Nephron (organoid): ENCODE data around the gene CUZD1.

Experiments used
- H3K27ac Mint-ChIP-seq, 3 experiments: 2 replicates each; pipeline ENCODE4 v1.8.0; 2020; ENCODE audit warnings: mixed read lengths in 3 of 3, mild to moderate bottlenecking in 2 of 3, moderate library complexity in 1 of 3
- H3K27me3 Mint-ChIP-seq: 2 replicates; pipeline ENCODE4 v1.8.0; 2021; ENCODE audit warnings: low read depth, mild to moderate bottlenecking, moderate library complexity, mixed read lengths
- H3K36me3 Mint-ChIP-seq: 2 replicates; pipeline ENCODE4 v1.8.0; 2020; ENCODE audit warnings: low read depth, mixed read lengths
- H3K4me1 Mint-ChIP-seq: 2 replicates; pipeline ENCODE4 v1.8.0; 2020; ENCODE audit warnings: mixed read lengths
- H3K4me3 Mint-ChIP-seq, 3 experiments: 2 replicates each; pipeline ENCODE4 v1.8.0; 2020; ENCODE audit warnings: mild to moderate bottlenecking in 3 of 3, mixed read lengths in 3 of 3, moderate library complexity in 2 of 3
- H3K9me3 Mint-ChIP-seq: 2 replicates; pipeline ENCODE4 v1.8.0; 2020; ENCODE audit warnings: mixed read lengths
- CTCF ChIP-seq, 3 experiments: fragments of 200-600 bp; sonication (generic); IDR thresholded peaks; one replicate each; pipeline ENCODE4 v1.5.0; 2021; ENCODE audit warnings: antibody characterized with exemption in 3 of 3; ENCODE audit not compliant: unreplicated experiment in 3 of 3

Gene CUZD1

DNA sequence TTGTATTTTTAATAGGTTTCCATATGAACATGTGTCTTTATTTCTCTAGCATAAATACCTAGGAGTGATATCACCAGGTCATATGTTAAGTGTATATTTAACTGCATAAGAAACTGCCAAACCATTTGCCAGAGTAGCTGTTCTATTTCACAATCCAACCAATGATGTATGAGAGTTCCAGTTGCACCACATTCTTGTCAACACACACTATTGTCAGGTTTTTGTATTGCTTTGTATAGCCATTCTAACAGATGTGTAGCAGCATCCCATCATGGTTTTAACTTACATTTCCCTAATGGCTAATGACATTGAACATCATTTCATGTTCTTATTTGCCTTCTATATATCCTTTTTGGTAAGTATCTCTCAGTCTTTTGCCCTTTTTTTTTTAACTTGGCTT is 4.1 kb downstream of the CUZD1 start:
- Mint-ChIP-seq H3K4me1 (no peaks in the 10 kb centered on the region), H3K27me3 (peaks cover 5% of the 10 kb centered on the region), H3K27ac (no peak overlapping the region), H3K36me3 (no peaks in the 10 kb centered on the region), H3K9me3 (no peaks in the 10 kb centered on the region), H3K4me3 (no peak overlapping the region)
- no peak for TF ChIP-seq CTCF (IDR thresholded peaks at IDR 0.05; ENCODE audit: unreplicated experiment in 3 of 3)

DNA sequence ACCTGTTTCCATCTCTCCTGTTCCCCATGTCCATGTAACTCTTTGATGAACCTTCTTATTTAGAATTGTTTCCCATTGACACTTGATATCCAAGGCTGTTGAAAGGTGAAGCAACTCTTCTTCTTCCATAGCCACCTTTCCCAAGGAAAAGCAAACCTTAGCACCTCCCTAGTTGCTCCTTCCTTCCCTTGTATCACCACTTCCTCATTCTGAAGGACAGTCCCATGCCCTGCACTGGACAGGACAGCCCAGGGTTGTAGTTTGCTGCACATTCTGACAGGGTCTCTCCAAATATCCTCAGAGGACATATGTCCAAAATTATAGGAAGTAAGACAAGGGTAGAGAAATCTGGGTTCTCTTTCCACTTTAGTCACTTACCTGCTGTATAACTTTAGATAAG is 6.2 kb downstream of the CUZD1 start:
- no peak for TF ChIP-seq CTCF (IDR thresholded peaks at IDR 0.05; ENCODE audit: unreplicated experiment in 3 of 3)
- no peaks in the 10 kb centered on the region for H3K9me3 Mint-ChIP-seq
- no peak overlapping the region for H3K4me3 Mint-ChIP-seq
- H3K27ac Mint-ChIP-seq: no peak overlapping the region
- H3K4me1 Mint-ChIP-seq: no peaks in the 10 kb centered on the region
- no peaks in the 10 kb centered on the region for H3K36me3 Mint-ChIP-seq
- peaks cover 3% of the 10 kb centered on the region for H3K27me3 Mint-ChIP-seq

GRCh38 chr10:122838880-122839279 is 6.8 kb downstream of the CUZD1 start:
- H3K4me1 Mint-ChIP-seq: no peaks in the 10 kb centered on the region
- no peak overlapping the region for H3K27ac Mint-ChIP-seq
- H3K27me3 Mint-ChIP-seq: peaks cover 3% of the 10 kb centered on the region
- H3K9me3 Mint-ChIP-seq: no peaks in the 10 kb centered on the region
- TF ChIP-seq CTCF (IDR thresholded peaks at IDR 0.05; ENCODE audit: unreplicated experiment in 3 of 3): no peak
- H3K36me3 Mint-ChIP-seq: no peaks in the 10 kb centered on the region
- no peak overlapping the region for H3K4me3 Mint-ChIP-seq

DNA sequence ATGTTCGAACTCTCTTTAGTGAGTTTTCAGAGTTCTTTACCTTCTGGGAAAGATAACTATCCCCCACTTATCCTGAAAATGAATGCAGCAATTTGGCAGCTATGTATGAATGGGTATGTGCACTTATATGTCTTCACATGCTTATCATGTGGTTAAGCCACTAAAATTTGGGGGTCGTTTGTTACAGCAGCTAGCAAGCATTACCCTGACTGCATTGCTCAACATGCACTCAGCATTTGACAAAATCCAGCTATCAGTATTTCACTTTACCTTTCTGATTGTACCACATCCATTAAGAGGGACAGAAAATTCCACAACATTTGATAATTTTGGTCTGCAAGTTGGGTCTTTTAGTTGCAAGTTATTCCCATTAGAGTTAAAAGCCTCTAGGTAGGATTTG is 9.7 kb downstream of the CUZD1 start:
- TF ChIP-seq CTCF (IDR thresholded peaks at IDR 0.05; ENCODE audit: unreplicated experiment in 3 of 3): no peak
- Mint-ChIP-seq H3K4me3 (no peak overlapping the region), H3K27ac (no peak overlapping the region), H3K36me3 (no peaks in the 10 kb centered on the region), H3K4me1 (no peaks in the 10 kb centered on the region), H3K27me3 (peaks cover 3% of the 10 kb centered on the region), H3K9me3 (no peaks in the 10 kb centered on the region)

DNA sequence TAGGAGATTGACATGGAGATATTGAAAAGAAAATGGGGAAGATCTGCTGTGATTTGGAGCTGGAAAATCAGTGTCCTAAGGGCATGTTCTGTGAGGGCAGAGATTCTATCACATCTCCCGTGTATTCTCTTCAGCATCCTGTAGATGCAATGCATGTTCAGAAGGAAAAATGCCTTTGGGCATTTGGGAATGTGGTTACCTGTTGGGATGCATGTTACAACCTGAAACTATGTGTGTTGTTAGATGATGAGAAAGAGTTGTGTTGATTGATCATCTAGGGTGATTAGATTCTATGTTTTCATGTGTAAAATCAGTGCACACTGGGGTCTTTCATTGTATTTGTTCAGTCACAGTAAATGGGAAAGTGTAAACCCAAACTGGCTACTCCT is 14.7 kb downstream of the CUZD1 start:
- no peaks in the 10 kb centered on the region for H3K4me1 Mint-ChIP-seq
- no peak overlapping the region for H3K27ac Mint-ChIP-seq
- peaks cover 12% of the 10 kb centered on the region for H3K27me3 Mint-ChIP-seq
- H3K4me3 Mint-ChIP-seq: no peak overlapping the region
- no peaks in the 10 kb centered on the region for H3K9me3 Mint-ChIP-seq
- H3K36me3 Mint-ChIP-seq: no peaks in the 10 kb centered on the region
- TF ChIP-seq CTCF (IDR thresholded peaks at IDR 0.05; ENCODE audit: unreplicated experiment in 3 of 3): no peak

GRCh38 chr10:122830273-122830964 is 15.2 kb downstream of the CUZD1 start:
- Mint-ChIP-seq H3K4me1 (no peaks in the 10 kb centered on the region), H3K4me3 (no peak overlapping the region), H3K36me3 (no peaks in the 10 kb centered on the region), H3K9me3 (no peaks in the 10 kb centered on the region), H3K27ac (no peak overlapping the region), H3K27me3 (peaks cover 12% of the 10 kb centered on the region)
- TF ChIP-seq CTCF (IDR thresholded peaks at IDR 0.05; ENCODE audit: unreplicated experiment in 3 of 3): no peak
